Measurements from ENCODE around the gene AXIN2. TPM values are rescaled to one million over a fixed set of nuclear protein-coding genes. Genes with fewer than 3 reads are reported as not detected.

AXIN2 gene
- total RNA-seq, 4 donors from 2014 or later = 8.2 to 65.1 (median 42.0) TPM

DNA sequence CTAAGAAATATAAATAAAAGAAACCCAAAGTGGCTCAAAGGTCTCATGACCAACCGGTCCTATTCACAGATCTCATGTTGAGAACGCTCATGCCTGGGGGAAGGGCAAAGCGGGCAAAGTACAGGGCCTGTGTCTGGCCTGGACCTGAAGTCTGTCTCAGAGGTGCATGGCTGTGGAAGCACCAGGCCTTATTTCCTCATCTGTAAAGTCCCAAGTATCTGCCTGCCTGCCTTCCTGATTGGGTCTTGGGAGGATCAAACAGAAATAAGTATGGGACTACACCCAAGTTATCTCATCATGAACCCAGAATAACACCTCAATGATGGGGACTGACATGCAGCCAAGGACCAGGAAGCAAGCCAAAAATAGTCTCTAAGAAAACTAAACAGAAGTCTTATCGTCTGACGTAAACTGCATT lies 14.2 kb downstream of the AXIN2 start:
- intact Hi-C loops (cut with DNase I; ENCODE audit: low total_unique reads) = no loop called here
- Histone ChIP-seq H3K27ac (peak overlapping the region; percentile 51 to 59), H3K4me1 (peaks cover 19 to 28% of the 10 kb centered on the region in 2 donors), H3K27me3 (no peaks in the 10 kb centered on the region), H3K4me3 (no peak overlapping the region), H3K36me3 (no peaks in the 10 kb centered on the region), H3K9me3 (no peaks in the 10 kb centered on the region)
- no peak for TF ChIP-seq POLR2A (IDR thresholded peaks at IDR 0.05)
- TF ChIP-seq, protein P1, sequence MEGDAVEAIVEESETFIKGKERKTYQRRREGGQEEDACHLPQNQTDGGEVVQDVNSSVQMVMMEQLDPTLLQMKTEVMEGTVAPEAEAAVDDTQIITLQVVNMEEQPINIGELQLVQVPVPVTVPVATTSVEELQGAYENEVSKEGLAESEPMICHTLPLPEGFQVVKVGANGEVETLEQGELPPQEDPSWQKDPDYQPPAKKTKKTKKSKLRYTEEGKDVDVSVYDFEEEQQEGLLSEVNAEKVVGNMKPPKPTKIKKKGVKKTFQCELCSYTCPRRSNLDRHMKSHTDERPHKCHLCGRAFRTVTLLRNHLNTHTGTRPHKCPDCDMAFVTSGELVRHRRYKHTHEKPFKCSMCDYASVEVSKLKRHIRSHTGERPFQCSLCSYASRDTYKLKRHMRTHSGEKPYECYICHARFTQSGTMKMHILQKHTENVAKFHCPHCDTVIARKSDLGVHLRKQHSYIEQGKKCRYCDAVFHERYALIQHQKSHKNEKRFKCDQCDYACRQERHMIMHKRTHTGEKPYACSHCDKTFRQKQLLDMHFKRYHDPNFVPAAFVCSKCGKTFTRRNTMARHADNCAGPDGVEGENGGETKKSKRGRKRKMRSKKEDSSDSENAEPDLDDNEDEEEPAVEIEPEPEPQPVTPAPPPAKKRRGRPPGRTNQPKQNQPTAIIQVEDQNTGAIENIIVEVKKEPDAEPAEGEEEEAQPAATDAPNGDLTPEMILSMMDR (IDR thresholded peaks at IDR 0.05) = no peak
- peak in 1 of 2 donors; percentile 58 for DNase-seq

DNA sequence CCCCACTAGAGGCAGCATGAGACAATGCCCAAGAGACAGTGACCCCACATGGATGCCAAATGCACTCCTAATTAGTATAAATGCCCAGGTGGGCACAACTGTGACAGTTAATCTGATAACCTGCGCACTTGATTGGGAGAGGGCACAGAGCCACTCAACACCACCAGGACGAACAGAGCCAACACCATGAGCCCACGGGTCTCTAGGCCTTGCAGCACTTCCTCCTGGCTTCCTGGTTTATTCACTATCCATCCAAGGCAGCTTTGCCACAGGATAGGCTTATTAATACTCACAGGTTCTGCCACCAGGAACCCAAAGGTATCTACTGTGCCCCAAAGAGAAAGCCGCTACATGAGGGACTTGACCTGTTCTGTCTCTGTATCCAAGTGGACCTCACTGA lies 14.9 kb downstream of the AXIN2 start:
- Histone ChIP-seq H3K9me3 (no peaks in the 10 kb centered on the region), H3K36me3 (no peaks in the 10 kb centered on the region), H3K4me1 (peaks cover 19 to 22% of the 10 kb centered on the region in 2 donors), H3K4me3 (no peak overlapping the region), H3K27ac (peak overlapping the region; percentile 51 to 59), H3K27me3 (no peaks in the 10 kb centered on the region)
- DNase-seq = no peak
- intact Hi-C loops (cut with DNase I; ENCODE audit: low total_unique reads) = no loop called here
- TF ChIP-seq POLR2A (IDR thresholded peaks at IDR 0.05) = no peak
- TF ChIP-seq, protein P1 (IDR thresholded peaks at IDR 0.05) = no peak

DNA sequence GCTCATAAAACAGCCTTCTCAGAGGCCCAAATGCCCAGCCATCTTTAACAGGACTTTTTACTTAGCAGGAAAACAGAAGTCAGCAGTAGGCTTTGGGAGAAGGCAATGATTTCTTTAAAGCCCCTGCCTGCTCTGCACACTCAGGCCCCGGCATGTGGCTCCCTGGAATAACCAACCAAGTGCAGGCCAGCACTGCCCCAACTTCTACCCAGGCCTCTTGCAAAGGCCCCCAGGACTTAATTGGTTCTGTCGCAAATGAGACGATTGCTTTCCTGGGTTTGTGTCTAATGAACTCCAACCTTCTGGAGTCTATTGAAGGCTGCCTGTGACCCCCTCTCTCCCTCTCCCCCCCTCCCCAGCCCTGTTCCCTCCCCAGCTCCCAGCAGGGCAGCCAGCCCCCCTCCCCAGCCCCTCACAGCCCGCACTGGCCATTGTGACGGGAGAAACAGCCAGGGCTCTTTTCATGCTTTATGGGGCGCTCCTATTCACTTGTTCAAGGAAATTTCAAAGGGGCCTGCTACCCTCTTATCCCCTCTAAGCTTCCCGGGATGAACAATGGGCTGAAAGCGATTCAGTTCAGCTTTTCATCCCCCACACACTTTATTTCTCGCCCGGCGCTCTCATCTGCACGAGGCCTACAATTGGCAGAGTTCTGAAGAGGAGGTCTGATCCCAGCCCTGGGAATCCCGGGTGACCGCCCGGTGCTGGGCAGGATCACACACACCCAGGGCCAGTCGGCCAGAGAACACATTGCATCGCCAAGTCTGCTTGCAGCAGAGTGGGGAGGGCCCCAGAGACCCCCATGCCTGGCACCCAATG lies 15.5 kb downstream of the AXIN2 start:
- no peaks in the 10 kb centered on the region for H3K27me3 ChIP-seq
- no peak overlapping the region for H3K4me3 ChIP-seq
- peaks cover 18 to 19% of the 10 kb centered on the region in 2 donors for H3K4me1 ChIP-seq
- H3K9me3 ChIP-seq = no peaks in the 10 kb centered on the region
- no peak for TF ChIP-seq POLR2A (IDR thresholded peaks at IDR 0.05)
- TF ChIP-seq, protein P1 (IDR thresholded peaks at IDR 0.05) = no peak
- peak overlapping the region; percentile 51 to 59 for H3K27ac ChIP-seq
- DNase-seq = no peak
- intact Hi-C loops (cut with DNase I; ENCODE audit: low total_unique reads) = no loop called here
- no peaks in the 10 kb centered on the region for H3K36me3 ChIP-seq

DNA sequence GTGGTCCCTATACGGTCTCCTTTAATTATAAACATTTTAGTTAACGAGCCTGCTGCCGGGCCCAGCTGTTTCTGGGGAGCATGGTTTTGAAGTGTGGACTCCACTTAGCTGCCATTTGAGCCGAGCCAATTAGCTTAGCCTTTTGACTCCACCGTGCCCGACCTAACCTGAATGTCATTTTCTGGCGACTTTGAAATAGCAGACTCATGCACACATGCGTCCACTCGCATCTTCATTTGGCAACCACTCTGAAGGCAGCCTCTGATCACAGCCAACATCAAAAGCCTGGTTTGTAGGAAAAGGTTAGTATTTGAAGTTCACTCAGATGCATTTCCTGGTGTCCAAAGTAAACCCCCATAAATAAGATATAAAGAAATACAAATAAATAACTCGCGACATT lies 16.8 kb downstream of the AXIN2 start:
- intact Hi-C loops (cut with DNase I; ENCODE audit: low total_unique reads) = no loop called here
- TF ChIP-seq, protein P1 (IDR thresholded peaks at IDR 0.05) = no peak
- TF ChIP-seq POLR2A (IDR thresholded peaks at IDR 0.05) = no peak
- Histone ChIP-seq H3K4me1 (peaks cover 13 to 15% of the 10 kb centered on the region in 2 donors), H3K27me3 (no peaks in the 10 kb centered on the region), H3K9me3 (no peaks in the 10 kb centered on the region), H3K36me3 (no peaks in the 10 kb centered on the region), H3K4me3 (no peak overlapping the region), H3K27ac (no peak overlapping the region)
- no peak for DNase-seq

DNA sequence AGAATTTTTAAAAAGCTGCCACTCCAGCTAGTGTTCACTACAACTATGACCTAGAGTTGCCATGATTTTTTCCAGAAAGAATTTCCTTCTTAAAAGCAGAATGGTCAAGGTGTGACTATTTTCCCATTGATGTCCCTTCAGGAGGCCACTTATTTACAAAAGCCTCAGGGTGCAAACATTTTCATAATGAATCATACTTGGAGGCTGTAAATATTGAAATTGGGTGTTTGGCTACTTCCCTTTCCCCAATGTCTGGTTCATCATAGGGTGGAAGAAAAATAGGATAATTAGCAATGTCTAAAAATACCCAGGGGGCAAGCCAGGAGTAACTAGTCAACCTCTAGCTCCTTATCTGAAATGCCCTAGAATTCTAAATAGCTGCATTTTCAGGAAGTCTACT lies 18.8 kb downstream of the AXIN2 start:
- intact Hi-C loops (cut with DNase I; ENCODE audit: low total_unique reads) = no loop called here

More for the DNA sequence above, 18.8 kb downstream of the AXIN2 start:
- Histone ChIP-seq H3K4me1 (peaks cover 8% of the 10 kb centered on the region in 2 donors), H3K36me3 (no peaks in the 10 kb centered on the region), H3K4me3 (no peak overlapping the region), H3K9me3 (no peaks in the 10 kb centered on the region), H3K27ac (no peak overlapping the region), H3K27me3 (no peaks in the 10 kb centered on the region)
- no peak for DNase-seq
- TF ChIP-seq, protein P1 (IDR thresholded peaks at IDR 0.05) = no peak
- no peak for TF ChIP-seq POLR2A (IDR thresholded peaks at IDR 0.05)
